ENCODE measurements around the gene ZPLD1. TPM values are rescaled to one million over a fixed set of nuclear protein-coding genes. Genes with fewer than 3 reads are reported as not detected.

Gene ZPLD1
- total RNA-seq, 1 experiment from 2014 or later = 0.15 TPM

DNA sequence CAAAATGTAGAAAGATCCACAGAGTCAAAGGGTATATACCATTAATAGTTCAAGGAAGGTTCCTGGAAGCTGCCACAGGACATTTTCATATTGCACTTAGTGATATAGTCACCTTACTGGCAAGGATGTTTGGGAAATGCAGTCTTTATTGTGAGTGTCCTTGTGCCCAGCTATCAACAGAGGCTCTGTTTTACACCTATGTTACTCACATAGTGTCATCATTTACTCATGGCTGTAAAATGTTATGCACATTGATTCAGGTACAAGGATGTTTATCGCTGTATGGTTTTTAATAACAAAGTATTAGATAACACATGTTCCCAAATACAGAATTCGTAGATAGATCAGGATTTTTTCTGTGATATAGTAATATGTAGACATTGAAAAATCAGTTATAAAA is 50.9 kb downstream of the ZPLD1 start:
- no TSS peak for BruUV-seq (replicated peaks)
- intact Hi-C loops (cut with micrococcal nuclease) = loop anchor here (2.0 kb wide), 1 partner anchor 247 kb away; no protein-coding TSS in a partner anchor
- Histone ChIP-seq H3K9me2 (replicated peaks; ENCODE audit: low read length) (no peaks in the 10 kb centered on the region), H3K4me3 (ENCODE audit: low read length) (no peak overlapping the region), H3F3A (ENCODE audit: low read length, unreplicated experiment) (no peaks in the 10 kb centered on the region), H4K20me1 (ENCODE audit: low read length) (no peaks in the 10 kb centered on the region), H3K27ac (ENCODE audit: low read length) (peak overlapping the region; percentile 53), H3K9me3 (ENCODE audit: low read length) (no peaks in the 10 kb centered on the region), H3K36me3 (ENCODE audit: low read depth, low read length) (no peaks in the 10 kb centered on the region), H3K79me2 (ENCODE audit: low read length) (no peaks in the 10 kb centered on the region), H3K27me3 (ENCODE audit: low read length) (no peaks in the 10 kb centered on the region), H2AFZ (ENCODE audit: low read length) (no peak overlapping the region), H3K9ac (ENCODE audit: low read length) (no peak overlapping the region), H3K4me2 (ENCODE audit: low read length) (no peak overlapping the region), H3K4me1 (ENCODE audit: insufficient read depth, low read length) (peaks cover 28% of the 10 kb centered on the region)
- POLR2A ChIA-PET (ENCODE audit: unreplicated experiment) = no interaction called here
- ATAC-seq = peak; percentile 72
- DNase-seq = peak; percentile 81
- CTCF ChIA-PET = no interaction called here
- TF ChIP-seq, protein P1, sequence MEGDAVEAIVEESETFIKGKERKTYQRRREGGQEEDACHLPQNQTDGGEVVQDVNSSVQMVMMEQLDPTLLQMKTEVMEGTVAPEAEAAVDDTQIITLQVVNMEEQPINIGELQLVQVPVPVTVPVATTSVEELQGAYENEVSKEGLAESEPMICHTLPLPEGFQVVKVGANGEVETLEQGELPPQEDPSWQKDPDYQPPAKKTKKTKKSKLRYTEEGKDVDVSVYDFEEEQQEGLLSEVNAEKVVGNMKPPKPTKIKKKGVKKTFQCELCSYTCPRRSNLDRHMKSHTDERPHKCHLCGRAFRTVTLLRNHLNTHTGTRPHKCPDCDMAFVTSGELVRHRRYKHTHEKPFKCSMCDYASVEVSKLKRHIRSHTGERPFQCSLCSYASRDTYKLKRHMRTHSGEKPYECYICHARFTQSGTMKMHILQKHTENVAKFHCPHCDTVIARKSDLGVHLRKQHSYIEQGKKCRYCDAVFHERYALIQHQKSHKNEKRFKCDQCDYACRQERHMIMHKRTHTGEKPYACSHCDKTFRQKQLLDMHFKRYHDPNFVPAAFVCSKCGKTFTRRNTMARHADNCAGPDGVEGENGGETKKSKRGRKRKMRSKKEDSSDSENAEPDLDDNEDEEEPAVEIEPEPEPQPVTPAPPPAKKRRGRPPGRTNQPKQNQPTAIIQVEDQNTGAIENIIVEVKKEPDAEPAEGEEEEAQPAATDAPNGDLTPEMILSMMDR (conservative IDR thresholded peaks at IDR 0.05; ENCODE audit: low read depth, low read length) = no peak
- TF ChIP-seq EZH2 (IDR thresholded peaks at IDR 0.05; ENCODE audit: low read length, unreplicated experiment) = no peak
- TF ChIP-seq EZH2phosphoT487 (IDR thresholded peaks at IDR 0.05; ENCODE audit: borderline replicate concordance, low read length) = no peak

DNA sequence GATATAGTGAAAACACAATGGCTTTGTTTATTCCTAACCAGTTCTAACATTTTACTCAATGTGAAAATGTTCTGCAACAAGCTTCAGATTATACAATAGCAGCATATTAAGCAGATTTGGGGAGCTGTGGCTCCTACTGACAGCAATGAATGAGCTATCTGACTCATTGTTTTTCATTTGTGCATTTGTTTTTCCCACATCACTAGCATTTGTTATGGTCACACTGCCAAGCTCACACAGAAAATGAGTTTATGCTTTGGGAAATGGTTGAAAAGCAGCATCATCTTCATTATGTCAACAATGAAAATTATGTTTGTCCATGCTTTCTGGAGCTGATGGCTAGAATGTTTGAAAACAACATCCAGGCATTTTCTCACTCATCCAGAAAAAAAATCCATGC is 53.5 kb downstream of the ZPLD1 start:
- H3K9me2 ChIP-seq (replicated peaks; ENCODE audit: low read length) = no peaks in the 10 kb centered on the region
- no peak overlapping the region for H2AFZ ChIP-seq (ENCODE audit: low read length)
- no peak for TF ChIP-seq EZH2phosphoT487 (IDR thresholded peaks at IDR 0.05; ENCODE audit: borderline replicate concordance, low read length)
- TF ChIP-seq, protein P1 (conservative IDR thresholded peaks at IDR 0.05; ENCODE audit: low read depth, low read length) = no peak
- no peaks in the 10 kb centered on the region for H3K9me3 ChIP-seq (ENCODE audit: low read length)
- no peak overlapping the region for H3K4me2 ChIP-seq (ENCODE audit: low read length)
- H3K4me3 ChIP-seq (ENCODE audit: low read length) = no peak overlapping the region
- DNase-seq = no peak
- POLR2A ChIA-PET (ENCODE audit: unreplicated experiment) = no interaction called here
- intact Hi-C loops (cut with micrococcal nuclease) = no loop called here
- H3K79me2 ChIP-seq (ENCODE audit: low read length) = no peaks in the 10 kb centered on the region
- no TSS peak for BruUV-seq (replicated peaks)
- ATAC-seq = no peak
- CTCF ChIA-PET = interaction anchor here (0.7 kb wide), 1 partner anchor 48 kb away, joined by 3 read pairs; no protein-coding TSS in a partner anchor
- no peaks in the 10 kb centered on the region for H3K27me3 ChIP-seq (ENCODE audit: low read length)
- no peaks in the 10 kb centered on the region for H3K36me3 ChIP-seq (ENCODE audit: low read depth, low read length)
- peaks cover 23% of the 10 kb centered on the region for H3K4me1 ChIP-seq (ENCODE audit: insufficient read depth, low read length)
- H3K27ac ChIP-seq (ENCODE audit: low read length) = no peak overlapping the region
- no peaks in the 10 kb centered on the region for H3F3A ChIP-seq (ENCODE audit: low read length, unreplicated experiment)
- H3K9ac ChIP-seq (ENCODE audit: low read length) = no peak overlapping the region
- H4K20me1 ChIP-seq (ENCODE audit: low read length) = no peaks in the 10 kb centered on the region

DNA sequence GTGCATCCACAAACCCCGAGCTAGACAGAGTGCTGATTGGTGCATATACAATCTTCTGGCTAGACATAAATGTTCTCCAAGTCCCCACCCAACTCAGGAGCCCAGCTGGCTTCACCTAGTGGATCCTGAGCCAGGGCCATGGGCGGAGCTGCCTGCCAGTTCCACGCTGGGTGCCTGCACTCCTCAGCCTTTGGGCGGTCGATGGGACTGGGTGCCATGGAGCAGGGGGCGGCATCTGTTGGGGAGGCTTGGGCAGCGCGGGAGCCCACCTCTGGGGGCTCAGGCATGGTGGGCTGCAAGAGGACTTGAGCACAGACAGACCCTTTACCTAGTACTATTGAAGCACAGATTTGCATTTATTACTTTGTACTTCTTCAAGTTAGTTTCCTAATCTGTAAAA is 57.5 kb downstream of the ZPLD1 start:
- no peak overlapping the region for H3K9ac ChIP-seq (ENCODE audit: low read length)
- no peaks in the 10 kb centered on the region for H3K9me2 ChIP-seq (replicated peaks; ENCODE audit: low read length)
- no peaks in the 10 kb centered on the region for H3K27me3 ChIP-seq (ENCODE audit: low read length)
- H3F3A ChIP-seq (ENCODE audit: low read length, unreplicated experiment) = no peaks in the 10 kb centered on the region
- ATAC-seq (no peak), DNase-seq (no peak)
- no peak overlapping the region for H3K4me3 ChIP-seq (ENCODE audit: low read length)
- no peaks in the 10 kb centered on the region for H3K79me2 ChIP-seq (ENCODE audit: low read length)
- POLR2A ChIA-PET (ENCODE audit: unreplicated experiment) = no interaction called here
- intact Hi-C loops (cut with micrococcal nuclease) = no loop called here
- no peak for TF ChIP-seq EZH2phosphoT487 (IDR thresholded peaks at IDR 0.05; ENCODE audit: borderline replicate concordance, low read length)
- TF ChIP-seq EZH2 (IDR thresholded peaks at IDR 0.05; ENCODE audit: low read length, unreplicated experiment) = no peak
- TF ChIP-seq, protein P1 (conservative IDR thresholded peaks at IDR 0.05; ENCODE audit: low read depth, low read length) = no peak
- no peaks in the 10 kb centered on the region for H3K36me3 ChIP-seq (ENCODE audit: low read depth, low read length)
- H3K27ac ChIP-seq (ENCODE audit: low read length) = no peak overlapping the region
- BruUV-seq (replicated peaks) = no TSS peak
- no peaks in the 10 kb centered on the region for H4K20me1 ChIP-seq (ENCODE audit: low read length)
- no peak overlapping the region for H2AFZ ChIP-seq (ENCODE audit: low read length)
- no peak overlapping the region for H3K4me2 ChIP-seq (ENCODE audit: low read length)
- CTCF ChIA-PET = no interaction called here
- H3K4me1 ChIP-seq (ENCODE audit: insufficient read depth, low read length) = no peaks in the 10 kb centered on the region
- H3K9me3 ChIP-seq (ENCODE audit: low read length) = no peaks in the 10 kb centered on the region
